ENCODE data around the gene ELF1.
"Not testable (repeated sequence)": the region's sequence is repeated elsewhere in the genome, so short reads cannot be mapped to it uniquely, and the experiment has no call there.

DNA sequence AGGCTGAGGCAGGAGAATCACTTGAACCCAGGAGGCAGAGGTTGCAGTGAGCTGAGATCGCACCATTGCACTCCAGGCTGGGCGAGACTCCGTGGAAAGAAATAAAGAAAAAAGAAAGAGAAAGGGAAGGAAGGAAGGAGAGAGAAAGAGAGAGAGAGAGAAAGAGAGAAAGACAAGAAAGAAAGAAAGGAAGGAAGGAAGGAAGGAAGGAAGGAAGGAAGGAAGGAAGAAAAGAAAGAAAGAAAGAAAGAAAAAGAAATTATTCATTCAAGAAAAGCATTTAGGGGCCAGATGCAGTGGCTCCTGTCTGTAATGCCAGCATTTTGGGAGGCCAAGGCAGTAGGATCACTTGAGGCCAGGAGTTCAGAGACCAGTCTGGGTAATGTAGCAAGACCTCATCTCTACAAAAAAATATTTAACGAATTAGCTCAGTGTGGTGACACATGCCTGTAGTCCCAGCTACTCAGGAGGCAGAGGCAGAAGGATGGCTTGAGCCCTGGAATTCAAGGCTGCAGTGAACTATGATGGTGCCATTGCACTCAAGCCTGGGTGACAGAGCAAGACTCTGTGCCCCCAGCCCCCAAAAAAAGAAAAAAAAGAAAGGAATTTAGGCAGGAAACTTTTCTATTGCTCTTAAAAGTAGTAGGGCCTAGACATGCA, 109.4 kb downstream of the ELF1 start:
- TF ChIP-seq CTCF (conservative IDR thresholded peaks at IDR 0.05; ENCODE audit: low read depth, low read length); EZH2 (IDR thresholded peaks at IDR 0.05; ENCODE audit: low read length, unreplicated experiment): not testable (repeated sequence)

Data from PC-3 (cell line).